A549 (cell line): ENCODE measurements around the gene NCAM2. TPM values are rescaled to one million over a fixed set of nuclear protein-coding genes. Genes with fewer than 3 reads are reported as not detected.

Experiments
- ATAC-seq, 2 experiments: fragments of 200-7000 bp in 1 of 2; fragments of >200 bp in 1 of 2; cut with Nextera tagmentation in 1 of 2; cut with Tn5 transposase in 1 of 2; 3 replicates each; pipeline versions ENCODE4 v1.8.0 to v1.9.1; 2018 to 2020; ENCODE audit warnings: mild to moderate bottlenecking in 1 of 2, moderate library complexity in 1 of 2
- CTCF ChIA-PET: fragments of 300-600 bp; sonication (Branson Sonifier 250); formaldehyde crosslinking; extraction: SDS; loops from one replicate; lab custom pipeline; 2021; ENCODE audit warnings: antibody characterized with exemption, inconsistent platforms; lab: Yijun Ruan, JAX
- POLR2A ChIA-PET: fragments of 350-600 bp; formaldehyde crosslinking; extraction: SDS; loops from one replicate; lab custom pipeline; 2021; ENCODE audit warnings: antibody characterized with exemption, inconsistent platforms; lab: Yijun Ruan, JAX
- DNase-seq, 2 experiments: peaks; one replicate each; pipeline versions ENCODE4 v3.0.0 to v3.0.0-alpha.2; 2011 to 2016; ENCODE audit warnings: low read depth in 1 of 2, low spot score in 1 of 2
- FAIRE-seq: peaks from 2 replicates; lab custom pipeline; 2011; peaks lifted over from hg19 to GRCh38; lab: Jason Lieb, UNC
- H3K27ac ChIP-seq, 2 experiments: fragments of >200 bp; sonication (Bioruptor Twin); formaldehyde crosslinking; 3 replicates each; pipeline ENCODE4 v1.5.1; 2016 to 2017
- H3K4me1 ChIP-seq: fragments of >200 bp; sonication (Bioruptor Twin); formaldehyde crosslinking; 3 replicates; pipeline ENCODE4 v1.6.1; 2016
- H3K4me2 ChIP-seq: fragments of >200 bp; sonication (Bioruptor Twin); formaldehyde crosslinking; 3 replicates; pipeline ENCODE4 v1.6.1; 2016
- H3K4me3 ChIP-seq: fragments of >200 bp; sonication (Bioruptor Twin); formaldehyde crosslinking; 3 replicates; pipeline ENCODE4 v1.5.1; 2016
- H3K9me3 ChIP-seq: fragments of >200 bp; sonication (Bioruptor Twin); formaldehyde crosslinking; 3 replicates; pipeline ENCODE4 v1.6.1; 2016
- BCL3 ChIP-seq: fragments of >200 bp; sonication (Bioruptor Twin); formaldehyde crosslinking; IDR thresholded peaks from 3 replicates; pipeline ENCODE4 v1.6.1; 2016
- BHLHE40 ChIP-seq: IDR thresholded peaks from 2 replicates; pipeline ENCODE4 v1.6.1; 2012; ENCODE audit warnings: low read depth, low read length, inconsistent platforms
- CBX2 ChIP-seq: fragments of 200-600 bp; sonication (generic); IDR thresholded peaks from 2 replicates; pipeline ENCODE4 v1.6.1; 2016; ENCODE audit warnings: low read depth, mild to moderate bottlenecking, borderline replicate concordance
- CBX8 ChIP-seq: fragments of 200-600 bp; sonication (generic); IDR thresholded peaks from 2 replicates; pipeline ENCODE4 v1.6.1; 2016
- CHD4 ChIP-seq: fragments of 200-600 bp; sonication (generic); IDR thresholded peaks from 2 replicates; pipeline ENCODE4 v1.6.1; 2016; ENCODE audit warnings: antibody characterized with exemption, mild to moderate bottlenecking, borderline replicate concordance
- EHMT2 ChIP-seq: fragments of 200-600 bp; sonication (generic); IDR thresholded peaks from 2 replicates; pipeline ENCODE4 v1.6.1; 2016; ENCODE audit warnings: antibody characterized with exemption, low read depth, mild to moderate bottlenecking, moderate library complexity
- ESRRA ChIP-seq: fragments of 150-350 bp; IDR thresholded peaks from 2 replicates; pipeline ENCODE4 v1.6.1; 2014; ENCODE audit warnings: mild to moderate bottlenecking, low read length, borderline replicate concordance
- FOSB ChIP-seq: fragments of 250-450 bp; sonication (Bioruptor Pico); IDR thresholded peaks from 2 replicates; pipeline ENCODE4 v1.5.0; 2020; ENCODE audit warnings: mild to moderate bottlenecking, moderate library complexity
- FOSL2 ChIP-seq, 2 experiments: fragments of 450-650 bp in 1 of 2; fragments of >200 bp in 1 of 2; sonication (Bioruptor Twin) in 1 of 2; formaldehyde crosslinking; IDR thresholded peaks; 2 replicates each; pipeline versions ENCODE4 v1.5.0 to v1.6.1; 2016 to 2020; ENCODE audit warnings: mild to moderate bottlenecking in 1 of 2, moderate library complexity in 1 of 2
- FOXS1 ChIP-seq: fragments of 250-450 bp; sonication (Bioruptor Pico); IDR thresholded peaks from 2 replicates; pipeline ENCODE4 v1.5.0; 2020; ENCODE audit warnings: mild to moderate bottlenecking, moderate library complexity
- GATA3 ChIP-seq: IDR thresholded peaks from 2 replicates; pipeline ENCODE4 v1.6.1; 2012; ENCODE audit warnings: borderline replicate concordance
- HDAC2 ChIP-seq: fragments of 200-600 bp; sonication (generic); IDR thresholded peaks from 2 replicates; pipeline ENCODE4 v1.6.1; 2016
- HOXB5 ChIP-seq: fragments of 250-450 bp; sonication (Bioruptor Pico); IDR thresholded peaks from 2 replicates; pipeline ENCODE4 v1.5.0; 2020; ENCODE audit warnings: mild to moderate bottlenecking, moderate library complexity
- JUN ChIP-seq, 2 experiments: fragments of >200 bp; sonication (Bioruptor Twin); formaldehyde crosslinking; IDR thresholded peaks; 2 replicates in 1 of 2; 3 replicates in 1 of 2; pipeline ENCODE4 v1.6.1; 2016 to 2017
- MAFK ChIP-seq: fragments of 450-650 bp; IDR thresholded peaks from 2 replicates; pipeline ENCODE4 v1.6.1; 2014; ENCODE audit not compliant: partially characterized antibody
- MAZ ChIP-seq: fragments of 150-350 bp; IDR thresholded peaks from 2 replicates; pipeline ENCODE4 v1.6.1; 2014; ENCODE audit warnings: antibody characterized with exemption, low read depth, low read length, borderline replicate concordance
- MYC ChIP-seq: IDR thresholded peaks from 2 replicates; pipeline ENCODE4 v1.6.1; 2012; ENCODE audit warnings: mild to moderate bottlenecking, inconsistent platforms, low read length, improper control_type of control experiment, borderline replicate concordance
- NFE2L2 ChIP-seq: fragments of 150-350 bp; conservative IDR thresholded peaks from 2 replicates; pipeline ENCODE4 v1.6.1; 2014; ENCODE audit warnings: low read length
- NR3C1 ChIP-seq: fragments of >200 bp; sonication (Bioruptor Twin); formaldehyde crosslinking; IDR thresholded peaks from 3 replicates; pipeline ENCODE4 v1.6.1; 2017
- POLR2AphosphoS2 ChIP-seq: conservative IDR thresholded peaks from 2 replicates; pipeline ENCODE4 v1.6.1; 2012; ENCODE audit warnings: low read length, improper control_type of control experiment, inconsistent platforms
- RAD21 ChIP-seq, 2 experiments: fragments of >200 bp in 1 of 2; sonication (Bioruptor Twin) in 1 of 2; formaldehyde crosslinking in 1 of 2; IDR thresholded peaks in 1 of 2; conservative IDR thresholded peaks in 1 of 2; 2 replicates in 1 of 2; 3 replicates in 1 of 2; pipeline ENCODE4 v1.6.1; 2012 to 2018; ENCODE audit warnings: inconsistent platforms in 1 of 2
- RCOR1 ChIP-seq: fragments of 150-350 bp; IDR thresholded peaks from 2 replicates; pipeline ENCODE4 v1.6.1; 2014; ENCODE audit warnings: antibody characterized with exemption, low read length, low read depth
- RFX5 ChIP-seq: fragments of 450-650 bp; IDR thresholded peaks from 2 replicates; pipeline ENCODE4 v1.7.1; 2014; ENCODE audit warnings: antibody characterized with exemption, mild to moderate bottlenecking, moderate library complexity
- TFCP2L1 ChIP-seq: fragments of 250-450 bp; sonication (Bioruptor Pico); IDR thresholded peaks from 2 replicates; pipeline ENCODE4 v1.5.0; 2021; ENCODE audit warnings: mild to moderate bottlenecking
- ZC3H11A ChIP-seq: fragments of 450-650 bp; IDR thresholded peaks from 2 replicates; pipeline ENCODE4 v1.6.1; 2014; ENCODE audit warnings: antibody characterized with exemption, mild to moderate bottlenecking
- ZNF302 ChIP-seq: fragments of 250-450 bp; sonication (Bioruptor Pico); IDR thresholded peaks from 2 replicates; pipeline ENCODE4 v1.9.0; 2021; ENCODE audit warnings: inconsistent platforms, mild to moderate bottlenecking, moderate library complexity
- WGBS: methylation state at CpG from one replicate; pipeline ENCODE4 v1.1.6; 2017; ENCODE audit errors: missing lambda C conversion rate; 5-methylcytosine and 5-hydroxymethylcytosine counted together
- polyA plus RNA-seq, 4 experiments: library from polyadenylated mRNA; depleted of rRNA in 3 of 4; stranded (reverse); fragments of >200 nt; fragmentation: RNase III in 1 of 4; extraction: RNeasy Plus Mini Kit Qiagen cat#74134 plus additional on column Dnase treatment in 1 of 4; gene quantifications; 2 replicates in 3 of 4; 3 replicates in 1 of 4; pipeline ENCODE4 v1.2.3, GENCODE V29; 2011 to 2017
- TF ChIP-seq, protein P1 (sequence below): IDR thresholded peaks from 2 replicates; pipeline ENCODE4 v1.6.1; 2012; ENCODE audit warnings: low read depth, borderline replicate concordance
- TF ChIP-seq, protein P2 (sequence below): IDR thresholded peaks from 2 replicates; pipeline ENCODE4 v1.6.1; 2012
- TF ChIP-seq, protein P3 (sequence below): fragments of 250-450 bp; sonication (Bioruptor Pico); IDR thresholded peaks from 2 replicates; pipeline ENCODE4 v1.5.0; 2020; ENCODE audit warnings: low read depth, mild to moderate bottlenecking, moderate library complexity

NCAM2 gene
- polyA plus RNA-seq, 2 of the 4 experiments (the other 2 are of a cell fraction): not detected

DNA sequence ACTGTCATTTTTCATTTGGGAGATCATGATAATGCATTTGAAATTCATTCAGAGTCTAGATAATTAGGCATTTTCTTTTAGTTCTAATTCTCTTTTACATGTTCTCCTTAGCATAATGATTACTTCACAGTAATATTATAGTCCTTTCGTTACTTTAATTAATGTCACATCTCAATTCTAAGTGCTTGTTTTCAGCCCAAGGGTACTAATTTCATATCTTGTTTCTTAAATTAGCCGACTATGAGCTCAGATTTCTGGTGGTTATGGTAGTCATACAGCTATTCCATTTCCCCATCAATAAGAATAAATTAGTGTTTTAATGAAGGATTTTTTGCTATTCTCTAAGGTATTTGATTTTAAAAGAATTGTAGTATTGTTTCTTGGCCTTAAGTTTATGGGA is 120.9 kb downstream of the NCAM2 start:
- ATAC-seq: no peak
- WGBS: 4% methylated on average over 2 of the region's 2 CpGs
- no peak for DNase-seq
- no peaks in the 10 kb centered on the region for H3K4me1 ChIP-seq
- FAIRE-seq: no peak
- no peaks in the 10 kb centered on the region for H3K9me3 ChIP-seq
- POLR2A ChIA-PET: no interaction called here
- H3K27ac ChIP-seq: no peak overlapping the region
- no peak overlapping the region for H3K4me2 ChIP-seq
- TF ChIP-seq CBX8 (no peak), POLR2AphosphoS2 (no peak), MAZ (no peak), HDAC2 (no peak), CBX2 (no peak), RAD21 (conservative IDR thresholded peaks at IDR 0.05 in 1 of 2, IDR thresholded peaks at IDR 0.05 in 1 of 2) (no peak), NR3C1 (no peak), GATA3 (no peak), ZNF302 (CRISPR knock-in tag) (no peak), FOXS1 (CRISPR knock-in tag) (no peak), MYC (no peak)
- TF ChIP-seq, protein P1, sequence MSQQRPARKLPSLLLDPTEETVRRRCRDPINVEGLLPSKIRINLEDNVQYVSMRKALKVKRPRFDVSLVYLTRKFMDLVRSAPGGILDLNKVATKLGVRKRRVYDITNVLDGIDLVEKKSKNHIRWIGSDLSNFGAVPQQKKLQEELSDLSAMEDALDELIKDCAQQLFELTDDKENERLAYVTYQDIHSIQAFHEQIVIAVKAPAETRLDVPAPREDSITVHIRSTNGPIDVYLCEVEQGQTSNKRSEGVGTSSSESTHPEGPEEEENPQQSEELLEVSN: no peak
- TF ChIP-seq, all 56 proteins: peak for 0
- CTCF ChIA-PET: no interaction called here
- H3K4me3 ChIP-seq: no peak overlapping the region

GRCh38 chr21:21122680-21123079 is 124.5 kb downstream of the NCAM2 start:
- TF ChIP-seq HOXB5 (CRISPR knock-in tag) (no peak), ESRRA (no peak), ZNF302 (CRISPR knock-in tag) (no peak), GATA3 (no peak), BHLHE40 (no peak), BCL3 (no peak), EHMT2 (no peak), CBX2 (no peak), TFCP2L1 (no peak)
- H3K27ac ChIP-seq: no peak overlapping the region
- H3K9me3 ChIP-seq: no peaks in the 10 kb centered on the region
- ChIA-PET POLR2A (no interaction called here), CTCF (no interaction called here)
- ATAC-seq (no peak), FAIRE-seq (no peak), DNase-seq (no peak)
- H3K4me3 ChIP-seq: no peak overlapping the region
- 8% methylated on average over 3 of the region's 3 CpGs for WGBS
- H3K4me1 ChIP-seq: no peaks in the 10 kb centered on the region
- H3K4me2 ChIP-seq: no peak overlapping the region

GRCh38 chr21:21132390-21132789 is 134.2 kb downstream of the NCAM2 start:
- no peak for ATAC-seq
- TF ChIP-seq RAD21 (conservative IDR thresholded peaks at IDR 0.05 in 1 of 2, IDR thresholded peaks at IDR 0.05 in 1 of 2) (no peak), CHD4 (no peak), MAFK (no peak), RCOR1 (no peak), RFX5 (no peak), HOXB5 (CRISPR knock-in tag) (no peak), FOSB (CRISPR knock-in tag) (no peak), CBX2 (no peak), JUN (IDR thresholded peaks at IDR 0.05) (no peak), BHLHE40 (no peak), FOSL2 (IDR thresholded peaks at IDR 0.05) (no peak), FOSL2 (CRISPR knock-in tag; IDR thresholded peaks at IDR 0.05) (no peak), NFE2L2 (no peak), ZC3H11A (no peak)
- TF ChIP-seq, protein P2, sequence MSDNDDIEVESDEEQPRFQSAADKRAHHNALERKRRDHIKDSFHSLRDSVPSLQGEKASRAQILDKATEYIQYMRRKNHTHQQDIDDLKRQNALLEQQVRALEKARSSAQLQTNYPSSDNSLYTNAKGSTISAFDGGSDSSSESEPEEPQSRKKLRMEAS: no peak
- TF ChIP-seq, protein P1: no peak
- TF ChIP-seq, protein P3, sequence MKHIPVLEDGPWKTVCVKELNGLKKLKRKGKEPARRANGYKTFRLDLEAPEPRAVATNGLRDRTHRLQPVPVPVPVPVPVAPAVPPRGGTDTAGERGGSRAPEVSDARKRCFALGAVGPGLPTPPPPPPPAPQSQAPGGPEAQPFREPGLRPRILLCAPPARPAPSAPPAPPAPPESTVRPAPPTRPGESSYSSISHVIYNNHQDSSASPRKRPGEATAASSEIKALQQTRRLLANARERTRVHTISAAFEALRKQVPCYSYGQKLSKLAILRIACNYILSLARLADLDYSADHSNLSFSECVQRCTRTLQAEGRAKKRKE (CRISPR knock-in tag): no peak
- DNase-seq: no peak
- no peak overlapping the region for H3K27ac ChIP-seq
- H3K4me1 ChIP-seq: no peaks in the 10 kb centered on the region
- H3K9me3 ChIP-seq: no peaks in the 10 kb centered on the region
- H3K4me2 ChIP-seq: no peak overlapping the region
- no peak overlapping the region for H3K4me3 ChIP-seq
- POLR2A ChIA-PET: no interaction called here
- no peak for FAIRE-seq
- CTCF ChIA-PET: interaction anchor here (0.6 kb wide), 1 partner anchor 610 kb away, joined by 3 read pairs; no protein-coding TSS in a partner anchor
